H1 (cell line): ENCODE data around the gene CHRNA10. TPM values are rescaled to one million over a fixed set of nuclear protein-coding genes. Genes with fewer than 3 reads are reported as not detected.

Experiments used
- BACH1 ChIP-seq: IDR thresholded peaks from 2 replicates; pipeline ENCODE4 v1.6.1; 2012; ENCODE audit warnings: low read length, improper control_type of control experiment
- HDAC6 ChIP-seq: IDR thresholded peaks from one replicate; pipeline ENCODE4 v1.7.1; 2012; ENCODE audit warnings: low read depth, mild to moderate bottlenecking, inconsistent platforms, low read length, moderate library complexity
- JUN ChIP-seq: IDR thresholded peaks from 2 replicates; pipeline ENCODE4 v1.6.1; 2011; ENCODE audit warnings: low read depth, mild to moderate bottlenecking, improper control_type of control experiment, low read length
- POLR2A ChIP-seq, 2 experiments: IDR thresholded peaks; 1 replicate in 1 of 2; 2 replicates in 1 of 2; pipeline ENCODE4 v1.6.1; 2011; ENCODE audit warnings: low read depth in 2 of 2, low read length in 2 of 2, mild to moderate bottlenecking in 2 of 2; ENCODE audit errors: control extremely low read depth in 1 of 2
- POU5F1 ChIP-seq: IDR thresholded peaks from 2 replicates; pipeline ENCODE4 v1.6.1; 2011; ENCODE audit warnings: low read depth, mild to moderate bottlenecking, low read length, moderate library complexity
- RFX5 ChIP-seq: IDR thresholded peaks from 2 replicates; pipeline ENCODE4 v1.6.1; 2011; ENCODE audit warnings: low read depth, low read length, improper control_type of control experiment, borderline replicate concordance
- SP2 ChIP-seq: IDR thresholded peaks from 2 replicates; pipeline ENCODE4 v1.6.1; 2012; ENCODE audit warnings: mild to moderate bottlenecking, low read length, inconsistent platforms
- TBP ChIP-seq: IDR thresholded peaks from 2 replicates; pipeline ENCODE4 v1.6.1; 2011; ENCODE audit warnings: low read depth, low read length, improper control_type of control experiment
- polyA plus RNA-seq, 7 experiments: library from polyadenylated mRNA; depleted of rRNA in 3 of 7; stranded (reverse) in 5 of 7; unstranded in 2 of 7; fragments of >200 nt in 5 of 7; fragments of 200-250 nt in 2 of 7; gene quantifications; 1 replicate in 5 of 7; 2 replicates in 1 of 7; 4 replicates in 1 of 7; pipeline versions ENCODE4 v1.2.1 to v1.2.3, GENCODE V29; 2011 to 2013; ENCODE audit warnings: missing spikeins in 2 of 7, mixed read lengths in 2 of 7
- total RNA-seq: library from RNA; stranded (reverse); fragmentation: NEBNext Ultra II Directional; extraction: Animal tissue kit (Norgen Biotek cat#: 25700); gene quantifications from 2 replicates; pipeline ENCODE4 v1.2.1, GENCODE V29; 2021

Gene CHRNA10
- total and polyA plus RNA-seq, 2 of the 8 experiments (the other 6 are each of a cell fraction or from before 2014, with no cell fraction given): 0.68 to 1.3 TPM

DNA sequence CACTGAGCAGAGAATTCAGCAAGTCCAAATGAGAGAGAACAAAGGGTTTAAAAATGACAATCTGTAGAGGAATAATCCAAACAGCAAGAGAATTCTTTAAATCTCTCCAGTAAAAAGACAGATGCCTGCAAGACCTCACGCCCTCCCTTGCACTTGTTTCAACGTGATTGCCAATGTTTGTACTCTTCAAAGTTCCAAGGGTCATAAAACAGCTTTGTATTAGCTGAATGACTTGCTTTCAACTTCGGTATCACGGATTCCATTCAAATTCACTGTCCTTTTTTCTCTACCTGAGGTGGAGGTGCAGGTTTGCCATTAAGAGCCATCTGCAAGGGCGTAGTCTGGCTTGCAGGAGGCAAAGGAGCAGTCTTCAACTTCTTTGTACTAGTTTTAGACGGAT is 41.1 kb upstream of the CHRNA10 start (continued):
- TF ChIP-seq SP2 (no peak), JUN (no peak), TBP (no peak), HDAC6 (no peak), POU5F1 (no peak), RFX5 (no peak), BACH1 (no peak), POLR2A (IDR thresholded peaks at IDR 0.05; ENCODE audit: control extremely low read depth in 1 of 2, low read depth in 2 of 2, low read length in 2 of 2) (no peak)
